HCT116 (cell line): ENCODE measurements around the gene C2CD3. TPM values are rescaled to one million over a fixed set of nuclear protein-coding genes. Genes with fewer than 3 reads are reported as not detected.

ENCODE experiments used
- ATAC-seq: fragments of 200-7000 bp; cut with Tn5 transposase; 2 replicates; pipeline ENCODE4 v1.9.1; 2020; ENCODE audit warnings: mild to moderate bottlenecking, moderate library complexity
- BruUV-seq: library from RNA; stranded (reverse); fragments of 400-500 nt; replicated peaks from 2 replicates; lab custom pipeline; 2021; lab: Mats Ljungman, UMichigan
- CTCF ChIA-PET: fragments of 300-600 bp; sonication (Branson Sonifier 250); formaldehyde crosslinking; loops from one replicate; lab custom pipeline; 2021; ENCODE audit warnings: antibody characterized with exemption; lab: Charles Lee
- POLR2A ChIA-PET: fragments of 300-600, 350-600 bp; sonication (Branson Sonifier 250); formaldehyde crosslinking; loops from one replicate; lab custom pipeline; 2021; ENCODE audit warnings: antibody characterized with exemption; lab: Charles Lee
- RAD21 ChIA-PET, 2 experiments: fragments of 300-600 bp; sonication (Branson Sonifier 250); formaldehyde crosslinking; loops; one replicate each; lab custom pipeline; 2023; ENCODE audit warnings: low total read pairs in 2 of 2; ENCODE audit not compliant: uncharacterized antibody in 2 of 2, unreplicated experiment in 2 of 2, low non-redundant PET in 1 of 2; lab: Charles Lee
- DNase-seq: peaks from one replicate; pipeline ENCODE4 v3.0.0-alpha.2; 2010; ENCODE audit warnings: low read depth, low spot score
- H2AFZ ChIP-seq: fragments of 200-600 bp; shearing (Covaris generic), sonication (generic); 2 replicates; pipeline ENCODE4 v1.6.1; 2017; ENCODE audit warnings: low read depth, mixed run types, mixed read lengths, antibody characterized with exemption, low read length; ENCODE audit not compliant: poor library complexity, severe bottlenecking
- H3K27ac ChIP-seq: 2 replicates; pipeline ENCODE4 v1.5.1; 2012; ENCODE audit warnings: low read depth, low read length
- H3K27me3 ChIP-seq: fragments of 200-600 bp; sonication (generic); 2 replicates; pipeline ENCODE4 v1.6.1; 2016; ENCODE audit warnings: mixed run types, low read length, mixed read lengths; ENCODE audit not compliant: insufficient read depth
- H3K36me3 ChIP-seq, 2 experiments: fragments of 200-500 bp in 1 of 2; fragments of 200-600 bp in 1 of 2; sonication (Bioruptor generic) in 1 of 2; sonication (generic) in 1 of 2; 2 replicates each; pipeline versions ENCODE4 v1.5.1 to v1.6.1; 2014 to 2016; ENCODE audit warnings: low read length in 2 of 2, inconsistent platforms in 1 of 2, mixed read lengths in 1 of 2, mixed run types in 1 of 2; ENCODE audit not compliant: insufficient read depth in 2 of 2, control insufficient read depth in 1 of 2
- H3K4me1 ChIP-seq, 2 experiments: fragments of 200-600 bp in 1 of 2; sonication (generic) in 1 of 2; 2 replicates each; pipeline versions ENCODE4 v1.5.1 to v1.6.1; 2012 to 2017; ENCODE audit warnings: low read length in 2 of 2, inconsistent platforms in 1 of 2, mild to moderate bottlenecking in 1 of 2, mixed read lengths in 1 of 2, mixed run types in 1 of 2, moderate library complexity in 1 of 2; ENCODE audit not compliant: insufficient read depth in 2 of 2, control insufficient read depth in 1 of 2
- H3K4me2 ChIP-seq: fragments of 200-600 bp; sonication (generic); 2 replicates; pipeline ENCODE4 v1.6.1; 2017; ENCODE audit warnings: mixed run types, low read length, mixed read lengths
- H3K4me3 ChIP-seq, 2 experiments: fragments of 200-600 bp in 1 of 2; sonication (generic) in 1 of 2; replicated peaks in 1 of 2; 2 replicates each; pipeline ENCODE4 v1.5.1; 2011 to 2016; ENCODE audit warnings: low read length in 2 of 2, control low read depth in 1 of 2, low read depth in 1 of 2, mild to moderate bottlenecking in 1 of 2, mixed read lengths in 1 of 2, mixed run types in 1 of 2
- H3K79me2 ChIP-seq: fragments of 200-600 bp; sonication (generic); 2 replicates; pipeline ENCODE4 v1.6.1; 2017; ENCODE audit warnings: mild to moderate bottlenecking, mixed run types, low read length, moderate library complexity, mixed read lengths; ENCODE audit not compliant: insufficient read depth
- H3K9ac ChIP-seq: fragments of 200-600 bp; sonication (generic); 2 replicates; pipeline ENCODE4 v1.6.1; 2016; ENCODE audit warnings: low read length, mixed read lengths
- H3K9me2 ChIP-seq: fragments of 200-600 bp; sonication (generic), shearing (Covaris generic); 2 replicates; pipeline ENCODE4 v1.6.1; 2017; ENCODE audit warnings: mixed run types, mild to moderate bottlenecking, moderate library complexity; ENCODE audit not compliant: insufficient read depth
- H3K9me3 ChIP-seq, 2 experiments: fragments of 200-500 bp in 1 of 2; fragments of 200-600 bp in 1 of 2; sonication (Bioruptor generic) in 1 of 2; sonication (generic) in 1 of 2; 2 replicates each; pipeline ENCODE4 v1.6.1; 2014 to 2017; ENCODE audit warnings: low read length in 2 of 2, mixed read lengths in 2 of 2, inconsistent platforms in 1 of 2, low read depth in 1 of 2, mild to moderate bottlenecking in 1 of 2, mixed run types in 1 of 2, moderate library complexity in 1 of 2; ENCODE audit not compliant: control insufficient read depth in 1 of 2, insufficient read depth in 1 of 2
- H4K20me1 ChIP-seq: fragments of 200-600 bp; sonication (generic), shearing (Covaris generic); 2 replicates; pipeline ENCODE4 v1.6.1; 2017; ENCODE audit warnings: mixed run types, mild to moderate bottlenecking, moderate library complexity; ENCODE audit not compliant: insufficient read depth
- EGR1 ChIP-seq: IDR thresholded peaks from 2 replicates; pipeline ENCODE4 v1.6.1; 2012; ENCODE audit warnings: low read depth
- ELF1 ChIP-seq: IDR thresholded peaks from 2 replicates; pipeline ENCODE4 v1.6.1; 2012; ENCODE audit warnings: low read depth, borderline replicate concordance
- EZH2 ChIP-seq: fragments of 200-600 bp; sonication (generic); IDR thresholded peaks from 2 replicates; pipeline ENCODE4 v1.6.1; 2017; ENCODE audit warnings: antibody characterized with exemption, mixed run types
- FOSL1 ChIP-seq: IDR thresholded peaks from 2 replicates; pipeline ENCODE4 v1.6.1; 2012; ENCODE audit warnings: low read depth
- JUND ChIP-seq: IDR thresholded peaks from 2 replicates; pipeline ENCODE4 v1.6.1; 2012
- SP1 ChIP-seq: IDR thresholded peaks from 2 replicates; pipeline ENCODE4 v1.6.1; 2012; ENCODE audit warnings: low read depth
- YY1 ChIP-seq: IDR thresholded peaks from 2 replicates; pipeline ENCODE4 v1.6.1; 2011; ENCODE audit warnings: low read length, low read depth, moderate library complexity, mild to moderate bottlenecking; ENCODE audit not compliant: insufficient replicate concordance; ENCODE audit errors: extremely low read depth
- intact Hi-C: fragments of 100-400 bp; cut with micrococcal nuclease; formaldehyde crosslinking; loops from 2 replicates; pipeline ENCODE4 v1.10.0; 2022
- total RNA-seq: library from RNA; stranded (reverse); gene quantifications from one replicate; pipeline ENCODE4 v1.2.1, GENCODE V29; 2021; ENCODE audit not compliant: unreplicated experiment
- TF ChIP-seq, protein P1 (sequence below): IDR thresholded peaks from 2 replicates; pipeline ENCODE4 v1.6.1; 2011; ENCODE audit warnings: mild to moderate bottlenecking, low read length, moderate library complexity; ENCODE audit not compliant: insufficient replicate concordance; ENCODE audit errors: extremely low read depth
- TF ChIP-seq, protein P2 (sequence below), 3 experiments: fragments of 200-600 bp in 1 of 3; sonication (generic) in 1 of 3; IDR thresholded peaks in 2 of 3; conservative IDR thresholded peaks in 1 of 3; 2 replicates each; pipeline ENCODE4 v1.5.1; 2012 to 2017; ENCODE audit warnings: low read depth in 2 of 3, low read length in 2 of 3, antibody characterized with exemption in 1 of 3, borderline replicate concordance in 1 of 3, control low read depth in 1 of 3, mild to moderate bottlenecking in 1 of 3, mixed read lengths in 1 of 3, mixed run types in 1 of 3, moderate library complexity in 1 of 3; ENCODE audit not compliant: insufficient read depth in 1 of 3

Gene C2CD3
- total RNA-seq, 1 experiment from 2014 or later = 30.6 TPM

DNA sequence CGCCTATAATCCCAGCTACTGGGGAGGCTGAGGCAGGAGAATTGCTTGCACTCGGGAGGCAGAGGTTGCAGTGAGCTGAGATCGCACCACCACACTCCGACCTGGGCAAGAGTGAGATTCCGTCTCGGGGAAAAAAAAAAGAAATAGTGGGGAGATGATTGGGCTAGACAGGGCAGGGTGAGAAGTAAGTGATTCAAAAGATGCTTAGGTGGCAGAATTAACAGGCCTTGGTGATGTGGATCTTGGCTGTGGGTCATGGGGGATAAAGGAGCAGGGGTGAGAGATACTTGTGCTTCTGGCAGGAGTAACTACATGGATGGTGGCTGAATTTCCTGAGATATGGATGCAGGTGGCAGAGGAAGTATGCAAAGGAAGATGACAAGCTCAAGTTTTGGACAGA is 148.8 kb downstream of the C2CD3 start:
- Histone ChIP-seq H3K9me3 (no peaks in the 10 kb centered on the region), H3K4me1 (peaks cover 5 to 20% of the 10 kb centered on the region in 2 experiments), H3K9me2 (no peaks in the 10 kb centered on the region), H3K4me3 (no peak overlapping the region), H2AFZ (no peak overlapping the region), H3K27me3 (no peaks in the 10 kb centered on the region), H3K27ac (no peak overlapping the region), H3K36me3 (no peaks in the 10 kb centered on the region), H3K9ac (no peak overlapping the region), H3K4me2 (no peak overlapping the region), H4K20me1 (no peaks in the 10 kb centered on the region), H3K79me2 (no peaks in the 10 kb centered on the region)
- ATAC-seq = no peak
- no peak for DNase-seq
- ChIA-PET RAD21 (no interaction called here), CTCF (no interaction called here), POLR2A (no interaction called here)
- TF ChIP-seq, protein P1, sequence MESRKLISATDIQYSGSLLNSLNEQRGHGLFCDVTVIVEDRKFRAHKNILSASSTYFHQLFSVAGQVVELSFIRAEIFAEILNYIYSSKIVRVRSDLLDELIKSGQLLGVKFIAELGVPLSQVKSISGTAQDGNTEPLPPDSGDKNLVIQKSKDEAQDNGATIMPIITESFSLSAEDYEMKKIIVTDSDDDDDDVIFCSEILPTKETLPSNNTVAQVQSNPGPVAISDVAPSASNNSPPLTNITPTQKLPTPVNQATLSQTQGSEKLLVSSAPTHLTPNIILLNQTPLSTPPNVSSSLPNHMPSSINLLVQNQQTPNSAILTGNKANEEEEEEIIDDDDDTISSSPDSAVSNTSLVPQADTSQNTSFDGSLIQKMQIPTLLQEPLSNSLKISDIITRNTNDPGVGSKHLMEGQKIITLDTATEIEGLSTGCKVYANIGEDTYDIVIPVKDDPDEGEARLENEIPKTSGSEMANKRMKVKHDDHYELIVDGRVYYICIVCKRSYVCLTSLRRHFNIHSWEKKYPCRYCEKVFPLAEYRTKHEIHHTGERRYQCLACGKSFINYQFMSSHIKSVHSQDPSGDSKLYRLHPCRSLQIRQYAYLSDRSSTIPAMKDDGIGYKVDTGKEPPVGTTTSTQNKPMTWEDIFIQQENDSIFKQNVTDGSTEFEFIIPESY = no peak
- TF ChIP-seq EGR1 (no peak), FOSL1 (no peak), YY1 (no peak), EZH2 (no peak), JUND (no peak), ELF1 (no peak), SP1 (no peak)
- TF ChIP-seq, protein P2, sequence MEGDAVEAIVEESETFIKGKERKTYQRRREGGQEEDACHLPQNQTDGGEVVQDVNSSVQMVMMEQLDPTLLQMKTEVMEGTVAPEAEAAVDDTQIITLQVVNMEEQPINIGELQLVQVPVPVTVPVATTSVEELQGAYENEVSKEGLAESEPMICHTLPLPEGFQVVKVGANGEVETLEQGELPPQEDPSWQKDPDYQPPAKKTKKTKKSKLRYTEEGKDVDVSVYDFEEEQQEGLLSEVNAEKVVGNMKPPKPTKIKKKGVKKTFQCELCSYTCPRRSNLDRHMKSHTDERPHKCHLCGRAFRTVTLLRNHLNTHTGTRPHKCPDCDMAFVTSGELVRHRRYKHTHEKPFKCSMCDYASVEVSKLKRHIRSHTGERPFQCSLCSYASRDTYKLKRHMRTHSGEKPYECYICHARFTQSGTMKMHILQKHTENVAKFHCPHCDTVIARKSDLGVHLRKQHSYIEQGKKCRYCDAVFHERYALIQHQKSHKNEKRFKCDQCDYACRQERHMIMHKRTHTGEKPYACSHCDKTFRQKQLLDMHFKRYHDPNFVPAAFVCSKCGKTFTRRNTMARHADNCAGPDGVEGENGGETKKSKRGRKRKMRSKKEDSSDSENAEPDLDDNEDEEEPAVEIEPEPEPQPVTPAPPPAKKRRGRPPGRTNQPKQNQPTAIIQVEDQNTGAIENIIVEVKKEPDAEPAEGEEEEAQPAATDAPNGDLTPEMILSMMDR (IDR thresholded peaks at IDR 0.05 in 2 of 3, conservative IDR thresholded peaks at IDR 0.05 in 1 of 3; ENCODE audit: borderline replicate concordance in 1 of 3, insufficient read depth in 1 of 3, low read depth in 2 of 3, low read length in 2 of 3) = no peak
- intact Hi-C loops = no loop called here
- BruUV-seq = no TSS peak
